GM19240 (cell line): ENCODE data around the gene LYSMD3.

Source experiments
- DNase-seq: peaks from one replicate; pipeline ENCODE4 v3.0.0; 2011; ENCODE audit warnings: low spot score; ENCODE audit not compliant: insufficient read length

LYSMD3 gene

DNA sequence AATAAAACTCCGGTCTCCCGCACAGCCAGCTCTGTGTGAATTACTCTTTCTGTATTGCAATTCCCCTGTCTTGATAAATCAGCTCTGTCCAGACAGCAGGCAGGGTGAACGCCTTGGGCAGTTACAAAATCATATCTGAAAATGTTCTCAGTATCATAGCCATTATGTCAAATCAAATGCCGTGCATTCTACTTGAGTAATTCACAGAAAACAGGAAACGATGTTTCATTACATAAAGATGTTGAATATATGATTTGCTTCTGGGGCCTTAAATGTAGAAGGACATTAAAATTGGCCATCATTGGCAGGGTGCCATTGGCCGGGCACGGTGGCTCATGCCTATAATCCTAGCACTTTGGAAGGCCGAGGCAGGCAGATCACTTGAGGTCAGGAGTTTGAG is 46.2 kb downstream of the LYSMD3 start:
- no peak for DNase-seq

- DNase-seq: no peak
Observed at GRCh38 chr5:90480699-90481098, 48.7 kb downstream of the LYSMD3 start.

GRCh38 chr5:90479611-90480385 is 49.6 kb downstream of the LYSMD3 start:
- DNase-seq: no peak

DNA sequence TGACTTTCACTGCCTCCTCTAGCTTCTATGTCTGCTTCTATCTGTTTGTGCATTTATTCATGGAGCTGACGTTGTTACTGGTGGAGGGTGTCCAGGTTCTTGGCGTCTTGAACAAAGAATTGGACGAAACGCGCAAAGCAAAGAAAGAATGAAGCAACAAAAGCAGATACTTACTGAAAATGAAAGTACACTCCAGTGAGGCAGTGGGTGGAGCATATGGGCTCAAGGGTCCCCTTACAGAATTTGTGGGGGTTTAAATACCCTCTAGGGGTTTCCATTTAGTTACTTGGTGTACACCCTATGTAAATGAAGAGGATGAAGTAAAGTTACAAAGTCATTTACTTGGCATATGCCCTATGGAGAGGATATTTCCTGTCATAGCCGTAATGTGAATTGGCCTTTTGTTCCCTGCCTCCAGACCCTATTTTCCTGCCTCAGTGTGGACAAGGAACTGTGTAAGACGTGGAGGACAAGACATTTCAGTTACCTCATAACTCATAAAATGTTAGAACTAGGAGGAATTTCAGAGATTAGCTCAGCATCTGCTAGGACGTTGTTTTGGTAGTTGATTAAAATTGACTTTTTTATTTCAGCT is 51.7 kb downstream of the LYSMD3 start:
- DNase-seq: no peak

DNA sequence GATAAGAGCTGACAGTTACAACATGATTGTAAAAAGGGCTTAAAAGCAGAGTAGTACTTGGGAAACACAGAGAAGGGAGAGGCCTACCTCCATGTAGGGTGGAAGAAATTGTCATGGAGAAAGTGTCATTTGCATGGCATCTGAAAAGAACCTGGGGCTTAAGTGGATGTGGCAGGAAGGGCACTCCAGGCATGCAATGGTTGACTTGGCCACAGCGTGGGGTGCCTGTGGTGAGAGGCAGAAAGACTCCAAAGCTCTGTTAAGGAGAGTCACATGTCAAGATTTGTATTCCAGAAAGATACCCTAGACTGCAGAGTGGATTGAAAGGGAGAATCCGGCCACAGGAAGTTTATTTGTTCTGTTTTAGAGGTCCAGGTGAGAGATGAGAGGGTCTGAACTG is 52.3 kb downstream of the LYSMD3 start:
- DNase-seq: no peak

GRCh38 chr5:90476391-90476790 is 53.0 kb downstream of the LYSMD3 start:
- no peak for DNase-seq

DNA sequence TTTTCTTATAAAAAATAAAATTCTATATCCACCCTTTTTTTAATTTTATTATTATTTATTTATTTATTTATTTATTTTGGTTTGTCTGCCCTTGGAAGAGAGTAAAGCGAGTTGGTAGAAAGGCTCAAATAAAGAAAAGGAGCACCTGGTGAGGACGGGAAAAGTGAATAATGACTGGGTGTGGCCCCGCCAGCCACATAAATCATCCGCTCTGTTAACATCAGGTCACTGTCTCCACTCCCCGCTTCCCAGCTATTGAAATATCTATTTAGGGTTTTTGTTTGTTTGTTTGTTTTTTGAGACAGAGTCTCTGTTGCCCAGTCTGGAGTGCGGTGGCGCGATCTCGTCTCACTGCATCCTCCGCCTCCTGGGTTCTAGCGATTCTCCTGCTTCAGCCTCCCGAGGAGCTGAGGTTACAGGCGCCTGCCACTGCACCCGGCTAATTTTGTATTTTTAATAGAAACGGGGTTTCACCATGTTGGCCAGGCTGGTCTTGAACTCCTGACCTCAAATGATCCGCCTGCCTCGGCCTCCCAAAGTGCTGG is 53.9 kb downstream of the LYSMD3 start:
- DNase-seq: no peak

DNA sequence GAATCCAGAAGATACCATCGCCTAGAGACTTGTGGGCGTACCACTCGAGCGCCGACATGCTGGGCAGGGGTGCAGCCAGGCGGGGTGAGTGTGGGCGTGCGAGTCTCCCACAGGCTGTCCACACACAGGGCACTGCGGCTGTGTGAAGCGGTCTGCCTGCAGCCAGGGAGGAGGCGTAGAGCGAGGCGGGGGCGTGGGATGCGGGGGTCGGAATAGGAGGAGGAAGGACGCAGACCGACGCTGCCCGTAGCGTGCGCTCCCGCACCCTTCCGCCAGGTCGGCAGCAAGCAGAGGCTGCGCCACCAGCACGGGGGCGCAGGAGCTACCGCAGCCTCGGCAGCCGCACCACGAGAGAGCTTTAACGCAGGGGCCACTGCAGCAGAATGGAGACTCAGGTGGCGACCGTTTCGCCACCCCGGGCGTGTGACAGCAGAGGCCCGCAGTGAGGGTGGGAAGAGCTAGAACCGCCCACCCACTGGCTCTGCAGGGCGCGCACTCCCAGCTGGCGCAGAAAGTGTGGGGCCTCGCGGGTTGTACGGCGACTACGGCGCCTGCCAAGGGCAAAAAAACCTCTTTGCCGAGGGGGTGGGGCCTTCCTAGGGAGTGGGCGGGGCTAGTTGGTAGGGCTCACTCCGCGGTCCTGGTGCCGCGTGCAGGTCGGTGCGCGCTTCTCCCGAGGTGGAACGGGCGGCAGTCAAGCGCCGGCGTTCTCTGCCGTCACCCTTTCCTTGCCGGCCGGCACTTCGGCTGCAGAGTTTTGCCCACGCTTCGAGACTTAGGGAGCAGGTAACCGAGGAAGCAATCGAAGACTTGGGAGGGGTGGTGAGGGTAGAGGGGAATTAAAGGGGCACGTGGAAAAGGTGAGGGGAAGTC is 54.9 kb downstream of the LYSMD3 start, which contains the start of the genes MBLAC2 and POLR3G:
Gene MBLAC2 (minus strand): TSS at position 537 of the 873 bp plus-strand sequence. CDS start 479 bp downstream, at position 58.
Gene POLR3G (plus strand): TSS at position 630 of the 873 bp plus-strand sequence. CDS start 10,704 bp downstream, outside the sequence.
- peak; percentile 42 for DNase-seq

- no peak for DNase-seq
Observed at GRCh38 chr5:90473396-90474234, 55.8 kb downstream of the LYSMD3 start.

GRCh38 chr5:90472783-90473395 is 56.5 kb downstream of the LYSMD3 start:
- no peak for DNase-seq
